ENCODE results near the gene ADCK1. TPM values are rescaled to one million over a fixed set of nuclear protein-coding genes. Genes with fewer than 3 reads are reported as not detected.
A peak's percentile ranks its signal among the peaks of the same experiment; 100 is the strongest.
"Not testable (repeated sequence)": the region's sequence is repeated elsewhere in the genome, so short reads cannot be mapped to it uniquely, and the experiment has no call there.

The ADCK1 gene
- total RNA-seq, 2 experiments from 2014 or later, result 2.7 to 3.3 TPM

DNA sequence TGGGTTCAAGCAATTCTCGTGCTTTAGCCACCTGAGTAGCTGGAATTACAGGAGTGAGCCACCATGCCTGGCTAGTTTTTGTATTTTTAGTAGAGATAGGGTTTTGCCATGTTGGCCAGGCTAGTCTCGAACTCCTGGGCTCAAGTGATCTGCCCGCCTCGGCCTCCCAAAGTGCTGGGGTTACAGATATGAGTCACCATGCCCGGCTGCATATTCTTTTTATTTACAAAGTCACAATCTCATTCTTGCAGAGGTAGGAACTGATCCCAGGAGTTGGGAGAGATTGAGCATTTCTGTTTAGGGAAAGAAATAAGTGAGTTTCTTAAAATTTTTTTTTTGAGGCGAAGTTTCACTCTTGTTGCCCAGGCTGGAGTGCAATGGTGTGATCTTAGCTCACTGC lies 12.8 kb downstream of the ADCK1 start:
- CTCF ChIA-PET, result not testable (repeated sequence)
- H3K4me1 Mint-ChIP-seq (ENCODE audit: low read depth), result peaks cover 10% of the 10 kb centered on the region

DNA sequence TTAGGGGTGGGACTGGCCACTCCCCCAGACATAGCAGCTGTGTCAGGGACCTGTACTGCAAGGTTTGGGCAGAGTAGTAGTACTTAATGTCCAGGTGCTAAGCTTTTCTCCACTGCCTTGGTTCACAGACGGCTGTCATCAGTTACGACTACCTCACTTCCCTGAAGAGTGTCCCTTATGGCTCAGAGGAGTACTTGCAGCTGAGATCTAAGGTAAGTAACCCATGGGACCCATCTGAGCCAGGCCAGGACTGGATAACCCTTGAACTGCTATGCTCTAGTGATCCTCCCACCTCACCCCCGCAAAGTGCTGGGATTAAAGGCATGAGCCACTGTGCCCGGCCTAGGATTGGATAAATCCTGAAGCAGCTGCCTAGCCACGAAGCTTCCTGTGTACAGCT lies 22.4 kb downstream of the ADCK1 start:
- H3K4me3 Mint-ChIP-seq, result no peak overlapping the region
- peaks cover 5% of the 10 kb centered on the region for H3K4me1 Mint-ChIP-seq (ENCODE audit: low read depth)
- DNase-seq, result no peak
- ChIA-PET POLR2A (no interaction called here), CTCF (interaction anchor here (0.8 kb wide), 1 partner anchor 39 kb away, joined by 3 read pairs; no protein-coding TSS in a partner anchor)
- no peak for ATAC-seq
- no peak overlapping the region for H3K27ac Mint-ChIP-seq
- H3K36me3 Mint-ChIP-seq (ENCODE audit: low read depth), result peaks cover 2% of the 10 kb centered on the region
- H3K27me3 Mint-ChIP-seq (ENCODE audit: low read depth), result no peaks in the 10 kb centered on the region
- no peaks in the 10 kb centered on the region for H3K9me3 Mint-ChIP-seq (ENCODE audit: insufficient read depth)

More for the DNA sequence above, 12.8 kb downstream of the ADCK1 start:
- DNase-seq; H3K4me3 Mint-ChIP-seq; H3K27me3 Mint-ChIP-seq (ENCODE audit: low read depth); ATAC-seq; H3K36me3 Mint-ChIP-seq (ENCODE audit: low read depth); H3K27ac Mint-ChIP-seq; H3K9me3 Mint-ChIP-seq (ENCODE audit: insufficient read depth); POLR2A ChIA-PET: not testable (repeated sequence)

DNA sequence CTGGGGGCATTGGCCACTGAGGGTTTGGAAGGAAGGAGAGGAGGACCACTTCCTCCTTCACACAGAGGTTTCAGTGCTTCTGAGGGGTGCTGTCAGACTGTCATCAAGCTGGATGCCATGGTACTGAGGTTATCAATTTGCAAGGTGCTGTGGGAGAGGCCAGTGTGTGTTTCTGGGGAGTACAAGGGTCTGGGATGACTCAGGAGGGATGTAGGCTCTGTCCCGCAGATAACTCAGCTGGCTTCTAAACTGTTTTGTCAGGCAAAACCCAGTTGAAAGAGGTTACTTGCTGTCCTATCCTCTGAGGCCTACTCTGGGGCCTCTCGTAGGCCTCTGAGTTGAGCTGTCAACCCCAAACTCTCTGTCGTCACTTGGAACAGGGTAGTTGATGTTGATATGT lies 22.8 kb downstream of the ADCK1 start:
- peaks cover 2% of the 10 kb centered on the region for H3K36me3 Mint-ChIP-seq (ENCODE audit: low read depth)
- peak overlapping the region; percentile 50 for H3K27ac Mint-ChIP-seq
- ChIA-PET CTCF (no interaction called here), POLR2A (no interaction called here)
- DNase-seq (no peak), ATAC-seq (no peak)
- H3K4me1 Mint-ChIP-seq (ENCODE audit: low read depth), result peaks cover 5% of the 10 kb centered on the region
- no peaks in the 10 kb centered on the region for H3K9me3 Mint-ChIP-seq (ENCODE audit: insufficient read depth)
- no peak overlapping the region for H3K4me3 Mint-ChIP-seq
- no peaks in the 10 kb centered on the region for H3K27me3 Mint-ChIP-seq (ENCODE audit: low read depth)

DNA sequence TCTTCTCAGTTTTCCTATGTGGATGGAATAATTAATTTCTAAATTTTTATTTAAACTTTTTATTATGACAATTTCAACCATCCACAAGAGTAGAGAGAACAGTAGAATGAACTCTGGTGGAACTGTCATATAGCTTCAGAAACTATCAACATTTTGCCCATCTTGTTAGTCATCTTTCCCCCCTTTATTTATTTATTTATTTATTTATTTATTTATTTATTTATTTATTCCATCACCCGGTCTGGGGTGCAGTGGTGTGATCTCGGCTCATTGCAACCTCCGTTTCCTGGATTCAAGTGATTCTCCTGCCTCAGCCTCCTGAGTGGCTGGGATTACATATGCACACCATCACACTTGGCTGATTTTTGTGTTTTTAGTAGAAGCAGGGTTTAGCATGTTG lies 23.5 kb downstream of the ADCK1 start:
- Mint-ChIP-seq H3K36me3 (ENCODE audit: low read depth) (peaks cover 2% of the 10 kb centered on the region), H3K27me3 (ENCODE audit: low read depth) (no peaks in the 10 kb centered on the region), H3K27ac (no peak overlapping the region), H3K9me3 (ENCODE audit: insufficient read depth) (no peaks in the 10 kb centered on the region), H3K4me3 (no peak overlapping the region), H3K4me1 (ENCODE audit: low read depth) (peaks cover 5% of the 10 kb centered on the region)
- no peak for DNase-seq
- no peak for ATAC-seq
- POLR2A ChIA-PET, result no interaction called here
- CTCF ChIA-PET, result no interaction called here

DNA sequence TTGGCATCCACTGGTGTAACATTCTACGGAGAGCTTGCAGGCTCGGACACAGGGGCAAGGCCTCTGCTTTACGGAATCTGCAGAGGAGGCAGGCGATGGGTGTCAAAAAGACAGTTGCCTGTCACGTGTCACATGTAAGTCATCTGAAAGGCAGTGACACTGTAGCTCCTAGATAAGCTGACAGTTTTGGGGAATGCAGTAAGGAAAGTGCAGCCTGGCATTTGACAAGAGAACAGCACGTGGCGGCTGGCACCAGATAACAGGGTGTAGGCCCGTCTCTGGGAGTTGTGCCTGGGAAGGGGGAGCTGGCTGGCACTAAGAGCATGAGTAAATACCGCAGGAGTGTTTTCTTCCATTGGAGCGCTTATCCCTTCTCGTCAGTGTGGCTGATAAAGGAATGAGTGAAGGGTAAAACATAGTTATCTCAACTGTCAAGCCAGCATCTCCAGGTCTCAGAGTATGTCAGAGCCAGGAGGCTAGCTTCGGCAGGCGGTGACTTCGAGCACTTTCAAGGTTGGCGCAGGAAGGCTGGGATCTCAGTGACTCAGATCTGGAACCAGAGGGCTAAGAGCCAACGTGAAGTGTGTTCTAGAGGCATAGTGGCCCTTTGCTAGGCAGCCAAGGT lies 26.1 kb downstream of the ADCK1 start:
- Mint-ChIP-seq H3K4me3 (no peak overlapping the region), H3K4me1 (ENCODE audit: low read depth) (peaks cover 5% of the 10 kb centered on the region), H3K27me3 (ENCODE audit: low read depth) (no peaks in the 10 kb centered on the region), H3K36me3 (ENCODE audit: low read depth) (peaks cover 2% of the 10 kb centered on the region), H3K27ac (no peak overlapping the region), H3K9me3 (ENCODE audit: insufficient read depth) (no peaks in the 10 kb centered on the region)
- POLR2A ChIA-PET, result no interaction called here
- ATAC-seq, result no peak
- no peak for DNase-seq
- CTCF ChIA-PET, result no interaction called here

DNA sequence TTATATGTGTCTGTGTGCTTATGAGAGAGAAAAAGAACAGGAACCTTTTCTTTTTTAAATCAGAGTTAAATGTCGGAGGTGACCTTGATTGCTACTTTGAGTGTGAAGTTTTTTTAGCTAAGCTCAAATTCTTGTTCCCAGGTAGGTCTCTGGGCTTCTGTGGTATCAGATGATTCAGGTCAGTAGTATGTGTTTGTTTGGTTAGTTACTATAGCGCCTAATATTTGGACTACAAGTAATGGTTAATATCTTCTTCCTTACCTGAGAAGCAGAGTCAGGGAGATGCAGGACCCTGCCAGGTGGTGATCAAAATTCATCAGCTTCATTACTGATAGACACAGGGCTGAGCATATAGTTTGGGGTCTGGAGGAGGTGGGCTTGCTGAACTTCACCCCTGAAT lies 30.8 kb downstream of the ADCK1 start:
- CTCF ChIA-PET, result interaction anchor here (1.2 kb wide), 1 partner anchor 17 kb away, joined by 3 read pairs; no protein-coding TSS in a partner anchor
- ATAC-seq, result no peak
- no peaks in the 10 kb centered on the region for H3K27me3 Mint-ChIP-seq (ENCODE audit: low read depth)
- no peaks in the 10 kb centered on the region for H3K4me1 Mint-ChIP-seq (ENCODE audit: low read depth)
- POLR2A ChIA-PET, result no interaction called here
- H3K27ac Mint-ChIP-seq, result no peak overlapping the region
- no peaks in the 10 kb centered on the region for H3K9me3 Mint-ChIP-seq (ENCODE audit: insufficient read depth)
- H3K36me3 Mint-ChIP-seq (ENCODE audit: low read depth), result no peaks in the 10 kb centered on the region
- DNase-seq, result no peak
- H3K4me3 Mint-ChIP-seq, result no peak overlapping the region

DNA sequence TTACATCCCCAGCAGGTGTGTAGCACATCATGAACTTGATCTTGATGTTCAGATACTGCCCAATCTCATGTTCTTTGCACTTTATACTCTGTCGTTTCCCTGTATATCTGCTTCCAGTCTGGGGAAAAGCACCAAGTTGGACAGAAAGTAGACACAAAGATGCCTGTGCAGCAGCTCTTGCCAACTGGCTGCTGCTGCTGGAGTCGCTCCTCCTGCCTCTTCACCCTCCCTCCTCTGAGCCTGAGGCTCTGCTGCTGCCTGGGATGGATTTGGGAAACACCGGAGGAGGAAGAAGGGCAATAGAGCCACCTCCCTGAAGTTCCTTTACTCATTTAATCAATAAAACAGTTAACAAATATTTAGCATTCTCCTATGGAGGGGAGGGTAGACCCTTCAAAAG lies 32.4 kb downstream of the ADCK1 start:
- ATAC-seq (no peak), DNase-seq (no peak)
- ChIA-PET POLR2A (no interaction called here), CTCF (no interaction called here)
- Mint-ChIP-seq H3K36me3 (ENCODE audit: low read depth) (no peaks in the 10 kb centered on the region), H3K9me3 (ENCODE audit: insufficient read depth) (no peaks in the 10 kb centered on the region), H3K4me3 (no peak overlapping the region), H3K4me1 (ENCODE audit: low read depth) (no peaks in the 10 kb centered on the region), H3K27ac (no peak overlapping the region), H3K27me3 (ENCODE audit: low read depth) (no peaks in the 10 kb centered on the region)

DNA sequence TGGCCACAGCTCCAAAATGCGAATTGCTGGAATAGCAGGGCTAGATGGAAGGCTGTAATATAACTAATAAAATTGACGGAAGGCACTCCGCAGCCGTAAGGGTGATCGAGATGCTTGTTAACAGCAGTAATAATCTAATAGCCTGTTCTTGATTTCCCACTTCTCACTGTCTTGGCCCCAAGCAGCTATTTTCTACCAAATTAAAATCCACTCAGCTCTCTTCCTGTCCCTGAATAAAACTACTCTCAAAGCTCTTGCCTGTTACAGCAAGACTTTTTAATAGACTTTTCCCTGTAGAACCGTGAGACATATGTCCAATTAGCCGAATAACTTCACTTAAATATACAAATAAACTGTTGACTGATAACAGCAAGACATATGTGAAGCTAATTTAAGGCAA lies 38.0 kb downstream of the ADCK1 start:
- H3K9me3 Mint-ChIP-seq (ENCODE audit: insufficient read depth), result no peaks in the 10 kb centered on the region
- peaks cover 5% of the 10 kb centered on the region for H3K4me1 Mint-ChIP-seq (ENCODE audit: low read depth)
- DNase-seq (no peak), ATAC-seq (no peak)
- no peak overlapping the region for H3K4me3 Mint-ChIP-seq
- no peak overlapping the region for H3K27ac Mint-ChIP-seq
- no peaks in the 10 kb centered on the region for H3K27me3 Mint-ChIP-seq (ENCODE audit: low read depth)
- POLR2A ChIA-PET, result interaction anchor here (1.2 kb wide), 1 partner anchor 11 kb away, joined by 3 read pairs; no protein-coding TSS in a partner anchor
- CTCF ChIA-PET, result no interaction called here
- H3K36me3 Mint-ChIP-seq (ENCODE audit: low read depth), result no peaks in the 10 kb centered on the region

DNA sequence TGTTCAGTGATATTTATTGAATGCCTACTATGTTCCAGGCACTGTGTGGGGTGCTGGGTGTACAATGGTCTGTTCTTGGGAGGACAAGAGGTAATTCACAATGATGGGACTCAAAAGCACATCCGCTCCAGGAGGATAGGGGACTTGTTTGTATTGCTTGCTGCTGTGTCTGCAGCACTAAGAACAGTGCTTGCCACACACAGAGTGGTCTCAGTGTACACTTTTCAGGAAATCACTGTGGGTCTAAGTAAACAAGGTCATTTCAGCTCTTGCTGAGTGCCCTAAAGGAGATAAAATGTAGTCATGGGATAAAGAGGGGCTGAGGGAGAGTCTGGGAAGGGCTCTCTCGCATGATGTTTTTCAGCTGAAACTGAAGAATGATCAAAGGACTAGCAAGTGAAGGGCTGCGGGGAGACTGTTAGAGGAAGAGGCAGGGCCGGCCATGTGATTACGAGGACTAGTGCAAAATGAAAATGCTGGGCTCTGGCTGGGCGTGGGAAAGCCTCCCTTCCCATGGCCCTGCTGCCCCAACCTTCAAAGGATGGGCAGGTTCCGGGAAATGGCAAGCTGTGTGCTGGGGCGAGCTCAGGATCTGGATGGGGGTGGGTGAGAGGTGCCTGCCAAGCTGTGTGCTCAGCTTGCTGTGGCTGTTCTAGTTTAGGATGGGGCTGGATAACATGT lies 39.1 kb downstream of the ADCK1 start:
- CTCF ChIA-PET, result interaction anchor here (1.0 kb wide), 1 partner anchor 23 kb away, joined by 3 read pairs; no protein-coding TSS in a partner anchor
- POLR2A ChIA-PET, result no interaction called here
- no peak overlapping the region for H3K4me3 Mint-ChIP-seq

DNA sequence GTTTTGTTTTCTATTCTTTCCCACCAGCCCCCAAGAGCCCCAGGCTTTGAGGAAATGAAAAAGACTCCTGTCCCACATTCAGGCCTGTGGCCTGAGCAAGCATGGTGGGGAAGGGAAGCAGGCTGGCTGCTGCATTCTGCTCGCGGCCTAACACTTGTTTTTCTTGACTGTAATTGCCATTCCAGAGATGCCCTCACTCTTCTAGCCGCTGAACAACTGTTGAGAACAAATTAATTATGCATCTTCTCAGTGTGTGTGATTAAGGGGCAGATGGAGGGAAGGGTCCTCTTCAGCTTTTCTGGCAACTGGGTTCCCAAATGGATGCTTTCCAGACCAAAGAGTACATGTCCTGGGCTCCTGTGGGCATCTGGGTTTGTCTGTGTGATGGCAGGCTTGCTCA lies 43.3 kb downstream of the ADCK1 start:
- Mint-ChIP-seq H3K27ac (no peak overlapping the region), H3K4me1 (ENCODE audit: low read depth) (peaks cover 5% of the 10 kb centered on the region), H3K9me3 (ENCODE audit: insufficient read depth) (no peaks in the 10 kb centered on the region), H3K4me3 (no peak overlapping the region), H3K36me3 (ENCODE audit: low read depth) (no peaks in the 10 kb centered on the region), H3K27me3 (ENCODE audit: low read depth) (no peaks in the 10 kb centered on the region)
- POLR2A ChIA-PET, result no interaction called here
- no peak for ATAC-seq
- DNase-seq, result no peak
- CTCF ChIA-PET, result no interaction called here

More for the DNA sequence above, 39.1 kb downstream of the ADCK1 start:
- DNase-seq (no peak), ATAC-seq (no peak)
- Mint-ChIP-seq H3K27ac (peak overlapping the region; percentile 31), H3K36me3 (ENCODE audit: low read depth) (no peaks in the 10 kb centered on the region), H3K9me3 (ENCODE audit: insufficient read depth) (no peaks in the 10 kb centered on the region), H3K4me1 (ENCODE audit: low read depth) (peaks cover 5% of the 10 kb centered on the region), H3K27me3 (ENCODE audit: low read depth) (no peaks in the 10 kb centered on the region)

DNA sequence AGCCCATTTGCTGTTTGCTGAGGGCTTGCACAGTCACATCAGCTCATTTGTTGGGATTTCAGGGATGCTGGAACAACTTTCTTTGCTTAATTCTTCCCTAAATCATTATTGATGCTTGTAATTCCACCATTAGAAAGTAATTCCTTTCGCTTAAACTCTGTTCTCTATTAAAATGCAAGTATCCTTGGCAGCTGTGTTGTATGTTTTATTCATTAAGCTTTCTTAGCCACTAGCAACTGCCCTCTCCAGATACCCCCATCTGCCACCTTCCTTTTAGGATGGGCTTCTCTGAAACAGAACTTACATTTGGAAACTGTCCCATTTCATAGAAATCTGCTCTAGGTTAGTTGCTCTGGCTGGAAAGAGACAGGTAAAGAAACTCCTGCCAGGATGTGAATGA lies 43.7 kb downstream of the ADCK1 start:
- Mint-ChIP-seq H3K9me3 (ENCODE audit: insufficient read depth) (no peaks in the 10 kb centered on the region), H3K27ac (no peak overlapping the region), H3K4me3 (no peak overlapping the region), H3K4me1 (ENCODE audit: low read depth) (peaks cover 5% of the 10 kb centered on the region), H3K36me3 (ENCODE audit: low read depth) (no peaks in the 10 kb centered on the region), H3K27me3 (ENCODE audit: low read depth) (no peaks in the 10 kb centered on the region)
- ATAC-seq, result no peak
- no peak for DNase-seq
- POLR2A ChIA-PET, result no interaction called here
- CTCF ChIA-PET, result no interaction called here

DNA sequence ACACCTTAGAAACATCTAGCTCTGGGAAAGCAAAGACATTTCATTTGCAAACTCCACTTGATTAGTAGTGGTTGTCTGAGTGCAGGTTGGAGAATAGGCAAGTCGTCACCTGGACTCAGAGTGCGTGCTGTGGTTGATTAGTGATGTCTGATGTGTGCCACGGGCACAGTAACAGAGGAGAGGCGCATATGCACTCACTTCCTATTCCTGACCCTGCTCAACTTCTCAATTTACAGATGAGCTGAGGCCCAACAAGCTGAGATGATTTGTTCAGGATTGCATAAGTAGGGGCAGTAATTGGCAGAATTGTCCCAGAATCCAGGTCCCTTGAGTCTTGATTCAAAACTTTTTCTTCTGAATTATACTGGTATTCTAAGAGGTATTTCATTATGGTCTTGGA lies 44.9 kb downstream of the ADCK1 start:
- Mint-ChIP-seq H3K9me3 (ENCODE audit: insufficient read depth) (no peaks in the 10 kb centered on the region), H3K27ac (no peak overlapping the region), H3K36me3 (ENCODE audit: low read depth) (no peaks in the 10 kb centered on the region), H3K27me3 (ENCODE audit: low read depth) (no peaks in the 10 kb centered on the region), H3K4me1 (ENCODE audit: low read depth) (no peaks in the 10 kb centered on the region), H3K4me3 (no peak overlapping the region)
- CTCF ChIA-PET, result interaction anchor here (3.4 kb wide), 1 partner anchor 17 kb away, joined by 16 read pairs; no protein-coding TSS in a partner anchor
- DNase-seq (no peak), ATAC-seq (no peak)
- POLR2A ChIA-PET, result no interaction called here
